H1 (cell line): ENCODE data around the gene ARHGEF28. TPM values are rescaled to one million over a fixed set of nuclear protein-coding genes. Genes with fewer than 3 reads are reported as not detected.

Experiments
- CTCF ChIA-PET: fragments of 300-600 bp; sonication (Branson Sonifier 250); formaldehyde crosslinking; loops from one replicate; lab custom pipeline; 2021; ENCODE audit not compliant: partially characterized antibody; lab: Charles Lee
- POLR2A ChIA-PET: fragments of 300-600 bp; sonication (Branson Sonifier 250); formaldehyde crosslinking; loops from one replicate; lab custom pipeline; 2021; ENCODE audit warnings: inconsistent platforms; ENCODE audit not compliant: partially characterized antibody; lab: Charles Lee
- DNase-seq, 2 experiments: peaks; one replicate each; pipeline versions ENCODE4 v3.0.0 to v3.0.0-alpha.2; 2010 to 2022; ENCODE audit warnings: low spot score in 2 of 2, low read depth in 1 of 2, mixed read lengths in 1 of 2
- FAIRE-seq: peaks from 2 replicates; lab custom pipeline; 2011; peaks lifted over from hg19 to GRCh38; lab: Jason Lieb, UNC
- H2AFZ ChIP-seq: 2 replicates; pipeline ENCODE4 v1.8.1; 2012; ENCODE audit warnings: low read length, inconsistent platforms
- H2AK5ac ChIP-seq: 2 replicates; pipeline ENCODE4 v1.6.1; 2013; ENCODE audit warnings: low read depth, low read length
- H2BK120ac ChIP-seq: replicated peaks from 2 replicates; pipeline ENCODE3; 2013; ENCODE audit warnings: low read depth, low read length, inconsistent platforms
- H2BK12ac ChIP-seq: 2 replicates; pipeline ENCODE4 v1.6.1; 2013; ENCODE audit warnings: low read depth, low read length
- H2BK15ac ChIP-seq: 2 replicates; pipeline ENCODE4 v1.6.1; 2013; ENCODE audit warnings: low read length
- H2BK20ac ChIP-seq: 2 replicates; pipeline ENCODE4 v1.6.1; 2013; ENCODE audit warnings: low read length
- H2BK5ac ChIP-seq: 2 replicates; pipeline ENCODE4 v1.6.1; 2013; ENCODE audit warnings: low read depth, low read length
- H3K14ac ChIP-seq: 2 replicates; pipeline ENCODE4 v1.6.1; 2013; ENCODE audit warnings: inconsistent platforms; ENCODE audit not compliant: insufficient read length
- H3K18ac ChIP-seq: 2 replicates; pipeline ENCODE4 v1.6.1; 2013; ENCODE audit warnings: low read length; ENCODE audit errors: extremely low read depth
- H3K23ac ChIP-seq: 2 replicates; pipeline ENCODE4 v1.6.1; 2013; ENCODE audit warnings: inconsistent platforms; ENCODE audit not compliant: insufficient read length
- H3K23me2 ChIP-seq: 2 replicates; pipeline ENCODE4 v1.6.1; 2013; ENCODE audit warnings: low read depth, low read length
- H3K27ac ChIP-seq: 2 replicates; pipeline ENCODE4 v1.6.1; 2011; ENCODE audit warnings: low read depth, low read length, inconsistent platforms
- H3K27me3 ChIP-seq, 4 experiments: replicated peaks in 1 of 4; 1 replicate in 1 of 4; 2 replicates in 3 of 4; pipeline versions ENCODE4 v1.6.1 to v1.8.1; 2011 to 2013; ENCODE audit warnings: low read length in 3 of 4, mild to moderate bottlenecking in 3 of 4, inconsistent platforms in 2 of 4, mixed read lengths in 2 of 4, moderate library complexity in 1 of 4; ENCODE audit not compliant: control insufficient read depth in 3 of 4, insufficient read depth in 3 of 4; ENCODE audit errors: extremely low read depth in 1 of 4
- H3K36me3 ChIP-seq, 4 experiments: 2 replicates each; pipeline versions ENCODE4 v1.6.1 to v1.8.1; 2011 to 2013; ENCODE audit warnings: mild to moderate bottlenecking in 4 of 4, low read length in 3 of 4, moderate library complexity in 2 of 4, control low read depth in 1 of 4, inconsistent platforms in 1 of 4; ENCODE audit not compliant: insufficient read depth in 4 of 4, control insufficient read depth in 2 of 4
- H3K4ac ChIP-seq: replicated peaks from 2 replicates; pipeline ENCODE3; 2013; ENCODE audit warnings: low read length, low read depth, mixed read lengths, inconsistent platforms; ENCODE audit not compliant: insufficient read length
- H3K4me1 ChIP-seq, 4 experiments: replicated peaks in 1 of 4; 1 replicate in 1 of 4; 2 replicates in 3 of 4; pipeline versions ENCODE4 v1.6.1 to v1.8.1; 2011 to 2013; ENCODE audit warnings: low read length in 3 of 4, inconsistent platforms in 2 of 4, mixed read lengths in 1 of 4; ENCODE audit not compliant: insufficient read depth in 4 of 4, control insufficient read depth in 3 of 4
- H3K4me2 ChIP-seq, 2 experiments: 2 replicates each; pipeline versions ENCODE4 v1.6.1 to v1.8.1; 2011 to 2013; ENCODE audit warnings: low read depth in 2 of 2, low read length in 2 of 2, control low read depth in 1 of 2, inconsistent platforms in 1 of 2, mild to moderate bottlenecking in 1 of 2; ENCODE audit not compliant: insufficient read depth in 1 of 2
- H3K4me3 ChIP-seq, 4 experiments: fragments of 200-600, 300-600 bp in 1 of 4; sonication (generic), shearing (Covaris generic), sonication (Bioruptor Twin) in 1 of 4; 2 replicates each; pipeline versions ENCODE4 v1.5.1 to v1.8.1; 2011 to 2016; ENCODE audit warnings: low read length in 4 of 4, low read depth in 3 of 4, control low read depth in 2 of 4, inconsistent platforms in 2 of 4, mild to moderate bottlenecking in 2 of 4, mixed read lengths in 1 of 4, moderate library complexity in 1 of 4; ENCODE audit not compliant: insufficient read depth in 2 of 4; ENCODE audit errors: extremely low read depth in 1 of 4
- H3K56ac ChIP-seq: replicated peaks from 2 replicates; pipeline ENCODE3; 2013; ENCODE audit warnings: low read depth, mild to moderate bottlenecking, mixed read lengths, low read length, inconsistent platforms; ENCODE audit not compliant: insufficient read length
- H3K79me1 ChIP-seq: 2 replicates; pipeline ENCODE4 v1.6.1; 2013; ENCODE audit warnings: low read depth, low read length, control low read depth
- H3K79me2 ChIP-seq, 2 experiments: 2 replicates each; pipeline versions ENCODE4 v1.6.1 to v1.8.1; 2012 to 2013; ENCODE audit warnings: low read length in 2 of 2, mild to moderate bottlenecking in 2 of 2, inconsistent platforms in 1 of 2; ENCODE audit not compliant: insufficient read depth in 2 of 2, control insufficient read depth in 1 of 2
- H3K9ac ChIP-seq, 4 experiments: replicated peaks in 1 of 4; 1 replicate in 1 of 4; 2 replicates in 3 of 4; pipeline versions ENCODE4 v1.6.1 to v1.8.1; 2011 to 2013; ENCODE audit warnings: low read depth in 3 of 4, low read length in 3 of 4, control low read depth in 2 of 4, mild to moderate bottlenecking in 2 of 4, moderate library complexity in 2 of 4, inconsistent platforms in 1 of 4; ENCODE audit errors: extremely low read depth in 1 of 4
- H3K9me3 ChIP-seq, 2 experiments: 2 replicates each; pipeline versions ENCODE4 v1.6.1 to v1.8.1; 2012 to 2013; ENCODE audit warnings: mild to moderate bottlenecking in 2 of 2, moderate library complexity in 2 of 2, control low read depth in 1 of 2, inconsistent platforms in 1 of 2, low read depth in 1 of 2, low read length in 1 of 2, mixed read lengths in 1 of 2; ENCODE audit not compliant: insufficient read depth in 2 of 2
- H4K20me1 ChIP-seq, 2 experiments: replicated peaks in 1 of 2; 2 replicates each; pipeline versions ENCODE3 to v1.8.1; 2011 to 2013; ENCODE audit warnings: inconsistent platforms in 2 of 2, low read length in 2 of 2, mild to moderate bottlenecking in 1 of 2; ENCODE audit not compliant: insufficient read depth in 2 of 2, control insufficient read depth in 1 of 2
- H4K5ac ChIP-seq: 2 replicates; pipeline ENCODE4 v1.6.1; 2013; ENCODE audit warnings: low read length, low read depth, mixed read lengths, inconsistent platforms; ENCODE audit not compliant: insufficient read length
- H4K8ac ChIP-seq: 2 replicates; pipeline ENCODE4 v1.8.0; 2013; ENCODE audit warnings: mild to moderate bottlenecking, moderate library complexity, low read length, inconsistent platforms; ENCODE audit not compliant: insufficient read depth; ENCODE audit errors: extremely low read depth
- H4K91ac ChIP-seq: replicated peaks from 2 replicates; pipeline ENCODE3; 2013; ENCODE audit warnings: low read length, mixed read lengths, inconsistent platforms; ENCODE audit not compliant: insufficient read length
- EZH2 ChIP-seq: fragments of 200-600 bp; sonication (generic); IDR thresholded peaks from 2 replicates; pipeline ENCODE4 v1.7.1; 2012; ENCODE audit warnings: low read depth, mild to moderate bottlenecking, moderate library complexity, low read length, inconsistent platforms; ENCODE audit not compliant: severe bottlenecking
- SP1 ChIP-seq: IDR thresholded peaks from 2 replicates; pipeline ENCODE4 v1.6.1; 2011; ENCODE audit warnings: low read depth, low read length
- SUZ12 ChIP-seq: fragments of 200-600 bp; sonication (generic); IDR thresholded peaks from 2 replicates; pipeline ENCODE4 v1.6.1; 2012; ENCODE audit warnings: mild to moderate bottlenecking, inconsistent platforms, low read length, moderate library complexity, mixed read lengths
- WGBS, 2 experiments: shearing (Covaris generic) in 1 of 2; methylation state at CpG; one replicate each; pipeline versions ENCODE4 v1.1.6 to v1.1.7; 2013 to 2015; ENCODE audit warnings: low lambda C conversion rate in 2 of 2, mixed read lengths in 2 of 2, inconsistent platforms in 1 of 2, low coverage in 1 of 2, missing lambda C conversion rate in 1 of 2; ENCODE audit not compliant: insufficient replicate concordance in 2 of 2, insufficient coverage in 1 of 2, insufficient read length in 1 of 2; ENCODE audit errors: extremely low coverage in 1 of 2, missing lambda C conversion rate in 1 of 2; 5-methylcytosine and 5-hydroxymethylcytosine counted together
- polyA plus RNA-seq, 7 experiments: library from polyadenylated mRNA; depleted of rRNA in 3 of 7; stranded (reverse) in 5 of 7; unstranded in 2 of 7; fragments of >200 nt in 5 of 7; fragments of 200-250 nt in 2 of 7; gene quantifications; 1 replicate in 5 of 7; 2 replicates in 1 of 7; 4 replicates in 1 of 7; pipeline versions ENCODE4 v1.2.1 to v1.2.3, GENCODE V29; 2011 to 2013; ENCODE audit warnings: missing spikeins in 2 of 7, mixed read lengths in 2 of 7
- total RNA-seq: library from RNA; stranded (reverse); fragmentation: NEBNext Ultra II Directional; extraction: Animal tissue kit (Norgen Biotek cat#: 25700); gene quantifications from 2 replicates; pipeline ENCODE4 v1.2.1, GENCODE V29; 2021

The ARHGEF28 gene
- total and polyA plus RNA-seq, 2 of the 8 experiments (the other 6 are each of a cell fraction or from before 2014, with no cell fraction given), result 0.33 to 1.0 TPM

DNA sequence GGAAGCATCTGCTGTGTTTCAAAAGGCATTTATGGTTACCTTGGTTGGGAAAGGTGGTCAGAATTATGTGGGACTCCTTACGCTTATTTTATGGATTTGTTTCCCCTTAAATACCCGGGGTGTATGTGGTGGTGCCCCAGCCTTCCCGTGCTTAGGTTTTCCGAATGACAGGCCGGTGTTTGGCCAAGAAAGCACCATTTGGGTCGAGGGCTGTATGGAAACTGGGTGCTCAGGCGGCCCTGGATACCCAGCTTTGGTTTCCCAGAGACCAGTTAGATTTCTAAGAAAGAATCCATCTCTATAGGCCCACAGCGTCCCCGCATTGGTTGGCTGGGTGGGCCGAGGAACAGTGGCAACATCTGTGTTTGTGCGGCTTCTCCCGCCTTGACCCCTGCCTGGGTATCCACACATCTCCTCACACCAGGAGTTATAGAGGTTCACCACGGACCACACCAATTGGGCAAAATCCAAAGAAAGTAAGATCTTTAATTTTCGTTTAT, 868 bp downstream of the ARHGEF28 start:
- Histone ChIP-seq H2BK5ac (no peak overlapping the region), H3K4ac (no peak overlapping the region), H3K4me1 (peaks cover 0 to 11% (median 1%) of the 10 kb centered on the region in 4 experiments; a peak in 2 of 7 replicates), H2AFZ (peak overlapping the region; percentile 91), H3K9ac (no peak overlapping the region), H2BK20ac (no peak overlapping the region), H2AK5ac (no peak overlapping the region), H3K4me3 (peak overlapping the region; percentile 37 to 79 (median 54); a peak in 7 of 8 replicates), H3K4me2 (peak overlapping the region; percentile 82 to 85), H2BK120ac (no peak overlapping the region), H4K5ac (no peak overlapping the region), H4K20me1 (no peaks in the 10 kb centered on the region), H3K27me3 (peaks cover 8 to 20% (median 14%) of the 10 kb centered on the region in 4 experiments), H3K23ac (no peak overlapping the region), H3K36me3 (no peaks in the 10 kb centered on the region), H3K79me1 (no peaks in the 10 kb centered on the region), H4K8ac (no peak overlapping the region), H3K14ac (no peak overlapping the region), H3K56ac (no peak overlapping the region), H2BK12ac (peak overlapping the region; percentile 88), H3K23me2 (peaks cover 6% of the 10 kb centered on the region; the same call in 1 of the 2 replicates), H3K27ac (no peak overlapping the region), H3K9me3 (no peaks in the 10 kb centered on the region), H4K91ac (no peak overlapping the region), H3K79me2 (no peaks in the 10 kb centered on the region), H3K18ac (no peak overlapping the region), H2BK15ac (no peak overlapping the region)
- DNase-seq (no peak), FAIRE-seq (no peak)
- TF ChIP-seq SUZ12 (peak; percentile 9; the same call in 1 of the 2 replicates), EZH2 (peak; percentile 32), SP1 (no peak)
- ChIA-PET POLR2A (no interaction called here), CTCF (interaction anchor here (2.0 kb wide), 1 partner anchor 36 kb away, joined by 5 read pairs; no protein-coding TSS in a partner anchor)
- 75% methylated on average over 14 of the region's 14 CpGs; no CpG with 5 or more reads in 1 of the 2 experiments for WGBS, 2 experiments
